MM.1S (cell line): ENCODE results near the gene ITGA2B.
"Not testable (repeated sequence)": the region's sequence is repeated elsewhere in the genome, so short reads cannot be mapped to it uniquely, and the experiment has no call there.

Experiments used
- DNase-seq: peaks from one replicate; pipeline ENCODE4 v3.0.0-alpha.2; 2015
- H2AFZ ChIP-seq: fragments of 300-600 bp; sonication (generic); 2 replicates; pipeline ENCODE4 v1.6.0; 2016; ENCODE audit warnings: antibody characterized with exemption, low read length
- H3F3A ChIP-seq: fragments of 300-600 bp; sonication (generic); 2 replicates; pipeline ENCODE4 v1.6.1; 2016; ENCODE audit warnings: mild to moderate bottlenecking, antibody characterized with exemption, low read length, moderate library complexity, mixed read lengths; ENCODE audit not compliant: insufficient read depth
- H3K27ac ChIP-seq: fragments of 300-600 bp; sonication (generic); 2 replicates; pipeline ENCODE4 v1.5.1; 2016; ENCODE audit warnings: mild to moderate bottlenecking, low read length
- H3K27me3 ChIP-seq: fragments of 300-600 bp; sonication (generic); replicated peaks from 2 replicates; pipeline ENCODE4 v1.6.0; 2016; ENCODE audit warnings: low read length; ENCODE audit not compliant: insufficient read depth
- H3K36me3 ChIP-seq: fragments of 300-600 bp; sonication (generic); replicated peaks from 2 replicates; pipeline ENCODE4 v1.6.1; 2016; ENCODE audit warnings: mild to moderate bottlenecking, low read length, mixed read lengths; ENCODE audit not compliant: insufficient read depth
- H3K4me1 ChIP-seq: fragments of 300-600 bp; sonication (generic); 2 replicates; pipeline ENCODE4 v1.6.1; 2016; ENCODE audit warnings: low read length, mixed read lengths
- H3K4me2 ChIP-seq: fragments of 300-600 bp; sonication (generic); 2 replicates; pipeline ENCODE4 v1.6.0; 2016; ENCODE audit warnings: low read depth, low read length
- H3K4me3 ChIP-seq: fragments of 300-600 bp; sonication (generic); 2 replicates; pipeline ENCODE4 v1.5.1; 2016; ENCODE audit warnings: low read length, mixed read lengths
- H3K79me2 ChIP-seq: fragments of 300-600 bp; sonication (generic); 2 replicates; pipeline ENCODE4 v1.6.1; 2016; ENCODE audit warnings: mixed run types, low read length, mixed read lengths
- H3K9ac ChIP-seq: fragments of 300-600 bp; sonication (generic); 2 replicates; pipeline ENCODE4 v1.6.1; 2016; ENCODE audit warnings: low read length, mixed read lengths
- H3K9me2 ChIP-seq: fragments of 300-600 bp; sonication (generic); replicated peaks from 2 replicates; pipeline ENCODE4 v1.6.1; 2016; ENCODE audit warnings: mild to moderate bottlenecking, low read length, mixed read lengths; ENCODE audit not compliant: insufficient read depth
- H3K9me3 ChIP-seq: fragments of 300-600 bp; sonication (generic); replicated peaks from 2 replicates; pipeline ENCODE4 v1.6.1; 2016; ENCODE audit warnings: mild to moderate bottlenecking, low read length, mixed read lengths; ENCODE audit not compliant: insufficient read depth
- H4K20me1 ChIP-seq: fragments of 300-600 bp; sonication (generic); 2 replicates; pipeline ENCODE4 v1.6.1; 2016; ENCODE audit warnings: mild to moderate bottlenecking, low read length, moderate library complexity, mixed read lengths; ENCODE audit not compliant: insufficient read depth
- EZH2 ChIP-seq: fragments of 300-600 bp; sonication (generic); optimal IDR thresholded peaks from 2 replicates; pipeline ENCODE3; 2017; ENCODE audit warnings: low read depth, mild to moderate bottlenecking, antibody characterized with exemption, low read length, mixed read lengths
- EZH2phosphoT487 ChIP-seq: fragments of 300-600 bp; sonication (generic); IDR thresholded peaks from 2 replicates; pipeline ENCODE4 v1.6.1; 2018; ENCODE audit warnings: antibody characterized with exemption, low read length
- TF ChIP-seq, protein P1 (sequence below): fragments of 300-600 bp; sonication (generic); IDR thresholded peaks from 2 replicates; pipeline ENCODE4 v1.5.1; 2016; ENCODE audit warnings: antibody characterized with exemption, low read length, mixed read lengths

The ITGA2B gene

DNA sequence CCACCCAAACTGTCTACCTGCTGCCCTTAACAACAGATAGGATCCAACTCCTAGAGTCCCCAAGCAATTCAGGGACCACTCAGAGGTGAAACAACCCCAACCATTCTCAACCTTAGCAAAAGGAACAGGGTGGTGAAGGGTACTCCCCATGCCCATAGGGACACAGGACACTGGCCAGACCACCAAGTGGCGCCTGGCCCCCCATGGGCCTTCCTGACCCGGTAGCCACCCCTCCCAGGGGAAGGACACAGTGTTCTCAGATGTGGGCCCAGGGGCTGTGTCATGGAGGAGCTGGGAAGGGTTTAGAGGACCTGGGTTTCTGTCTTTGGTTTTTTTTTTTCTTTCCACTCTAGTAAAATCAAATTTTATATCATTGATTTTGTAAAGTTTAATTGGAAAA, 55.1 kb downstream of the ITGA2B start:
- Histone ChIP-seq H3K9me3 (no peaks in the 10 kb centered on the region), H3K36me3 (no peaks in the 10 kb centered on the region), H3K9ac (no peak overlapping the region), H3K4me1 (peaks cover 4% of the 10 kb centered on the region; the same call in 1 of the 2 replicates), H3K27me3 (no peaks in the 10 kb centered on the region), H3K9me2 (no peaks in the 10 kb centered on the region), H2AFZ (no peak overlapping the region), H3F3A (no peaks in the 10 kb centered on the region), H3K4me3 (no peak overlapping the region), H3K4me2 (no peak overlapping the region), H3K27ac (no peak overlapping the region), H3K79me2 (no peaks in the 10 kb centered on the region), H4K20me1 (no peaks in the 10 kb centered on the region)
- TF ChIP-seq, protein P1, sequence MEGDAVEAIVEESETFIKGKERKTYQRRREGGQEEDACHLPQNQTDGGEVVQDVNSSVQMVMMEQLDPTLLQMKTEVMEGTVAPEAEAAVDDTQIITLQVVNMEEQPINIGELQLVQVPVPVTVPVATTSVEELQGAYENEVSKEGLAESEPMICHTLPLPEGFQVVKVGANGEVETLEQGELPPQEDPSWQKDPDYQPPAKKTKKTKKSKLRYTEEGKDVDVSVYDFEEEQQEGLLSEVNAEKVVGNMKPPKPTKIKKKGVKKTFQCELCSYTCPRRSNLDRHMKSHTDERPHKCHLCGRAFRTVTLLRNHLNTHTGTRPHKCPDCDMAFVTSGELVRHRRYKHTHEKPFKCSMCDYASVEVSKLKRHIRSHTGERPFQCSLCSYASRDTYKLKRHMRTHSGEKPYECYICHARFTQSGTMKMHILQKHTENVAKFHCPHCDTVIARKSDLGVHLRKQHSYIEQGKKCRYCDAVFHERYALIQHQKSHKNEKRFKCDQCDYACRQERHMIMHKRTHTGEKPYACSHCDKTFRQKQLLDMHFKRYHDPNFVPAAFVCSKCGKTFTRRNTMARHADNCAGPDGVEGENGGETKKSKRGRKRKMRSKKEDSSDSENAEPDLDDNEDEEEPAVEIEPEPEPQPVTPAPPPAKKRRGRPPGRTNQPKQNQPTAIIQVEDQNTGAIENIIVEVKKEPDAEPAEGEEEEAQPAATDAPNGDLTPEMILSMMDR, result no peak
- TF ChIP-seq EZH2phosphoT487 (no peak), EZH2 (no peak)
- no peak for DNase-seq

DNA sequence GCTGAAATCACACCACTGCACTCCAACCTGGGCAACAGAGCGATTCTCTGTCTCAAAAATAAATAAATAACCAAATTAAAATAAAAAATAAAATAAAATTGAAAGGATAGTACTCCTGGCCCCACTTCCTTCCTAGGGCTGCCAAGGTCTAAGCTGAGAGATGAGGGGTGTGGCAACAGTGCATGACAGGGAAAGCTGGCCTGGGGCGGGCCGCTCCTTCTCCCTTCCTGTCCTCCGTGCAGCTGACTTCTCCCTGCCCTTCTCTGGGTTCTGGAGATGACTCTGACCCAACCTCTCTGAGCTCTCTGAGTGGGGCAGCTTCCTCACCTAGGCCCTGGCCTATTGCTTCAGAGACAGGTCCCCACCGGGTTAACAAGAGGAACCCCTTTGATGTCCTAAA, 56.1 kb downstream of the ITGA2B start:
- Histone ChIP-seq H3K9ac (no peak overlapping the region), H3K36me3 (no peaks in the 10 kb centered on the region), H3K4me3 (no peak overlapping the region), H3K79me2 (no peaks in the 10 kb centered on the region), H4K20me1 (no peaks in the 10 kb centered on the region), H3K27ac (no peak overlapping the region), H2AFZ (no peak overlapping the region), H3K9me3 (no peaks in the 10 kb centered on the region), H3K27me3 (no peaks in the 10 kb centered on the region), H3F3A (peaks cover 3% of the 10 kb centered on the region; the same call in 1 of the 2 replicates), H3K4me1 (peaks cover 4% of the 10 kb centered on the region; the same call in 1 of the 2 replicates), H3K4me2 (no peak overlapping the region), H3K9me2 (no peaks in the 10 kb centered on the region)
- TF ChIP-seq EZH2, result no peak
- TF ChIP-seq, protein P1, result no peak
- TF ChIP-seq EZH2phosphoT487, result no peak
- DNase-seq, result no peak

DNA sequence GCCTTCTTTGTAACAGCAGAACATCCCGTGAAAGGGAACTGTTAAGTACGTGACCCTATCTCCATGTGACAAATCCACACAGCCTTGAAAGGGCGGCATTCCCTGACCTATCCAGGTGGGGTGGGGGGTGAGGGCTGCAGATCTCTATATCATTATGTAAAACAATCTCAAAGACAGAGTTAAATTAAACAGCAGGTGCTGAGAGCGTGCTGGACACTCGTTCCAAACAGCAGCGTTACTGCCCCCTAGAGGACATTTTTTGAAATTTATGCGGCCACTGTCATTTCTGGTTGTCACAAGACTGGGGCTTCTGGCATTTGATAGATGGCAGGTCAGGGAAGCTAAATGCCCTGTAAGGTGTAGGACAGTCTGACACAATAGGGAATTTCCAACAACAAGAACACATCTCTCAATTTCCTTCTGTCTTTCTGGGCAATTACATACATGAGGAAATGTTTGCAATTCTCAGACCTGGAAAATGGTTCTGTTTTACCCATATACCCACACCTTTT, 58.1 kb downstream of the ITGA2B start:
- H3K9me2 ChIP-seq, result no peaks in the 10 kb centered on the region
- no peaks in the 10 kb centered on the region for H3K9me3 ChIP-seq
- peak; percentile 90 for DNase-seq
- no peaks in the 10 kb centered on the region for H3K27me3 ChIP-seq
- H3K4me3 ChIP-seq, result no peak overlapping the region
- peak overlapping the region; percentile 88 for H2AFZ ChIP-seq
- H3K9ac ChIP-seq, result no peak overlapping the region
- H4K20me1 ChIP-seq, result no peaks in the 10 kb centered on the region
- H3K79me2 ChIP-seq, result no peaks in the 10 kb centered on the region
- H3K4me1 ChIP-seq, result peaks cover 4% of the 10 kb centered on the region; the same call in 1 of the 2 replicates
- H3K4me2 ChIP-seq, result peak overlapping the region; percentile 14; the same call in 1 of the 2 replicates
- H3F3A ChIP-seq, result peaks cover 6% of the 10 kb centered on the region; the same call in 1 of the 2 replicates
- no peak overlapping the region for H3K27ac ChIP-seq
- H3K36me3 ChIP-seq, result no peaks in the 10 kb centered on the region
- no peak for TF ChIP-seq EZH2phosphoT487
- no peak for TF ChIP-seq EZH2
- TF ChIP-seq, protein P1, result peak; percentile 87

DNA sequence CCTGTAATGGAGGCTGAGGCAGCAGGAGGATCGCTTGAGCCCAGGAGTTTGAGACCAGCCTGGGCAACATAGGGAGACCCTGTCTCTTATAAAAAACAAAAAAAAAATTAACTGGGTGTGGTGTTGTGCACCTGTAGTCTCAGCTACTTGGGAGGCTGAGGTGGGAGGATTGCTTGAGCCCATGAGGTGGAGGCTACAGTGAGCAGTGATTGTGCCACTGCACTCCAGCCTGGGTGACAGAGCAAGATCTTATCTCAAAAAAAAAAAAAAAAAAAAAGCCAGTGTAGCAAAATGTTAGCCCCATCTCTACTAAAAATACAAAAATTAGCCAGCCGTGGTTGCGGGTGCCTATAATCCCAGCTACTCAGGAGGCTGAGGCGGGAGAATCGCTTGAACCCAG, 59.2 kb downstream of the ITGA2B start:
- not testable (repeated sequence) for H3K9ac ChIP-seq, H3K27me3 ChIP-seq, H2AFZ ChIP-seq, H3K79me2 ChIP-seq, H3K4me2 ChIP-seq, H3K36me3 ChIP-seq, H3K27ac ChIP-seq, H3K4me3 ChIP-seq, H3K9me2 ChIP-seq, DNase-seq, H3K4me1 ChIP-seq, H3K9me3 ChIP-seq, H4K20me1 ChIP-seq
- peaks cover 16% of the 10 kb centered on the region for H3F3A ChIP-seq

DNA sequence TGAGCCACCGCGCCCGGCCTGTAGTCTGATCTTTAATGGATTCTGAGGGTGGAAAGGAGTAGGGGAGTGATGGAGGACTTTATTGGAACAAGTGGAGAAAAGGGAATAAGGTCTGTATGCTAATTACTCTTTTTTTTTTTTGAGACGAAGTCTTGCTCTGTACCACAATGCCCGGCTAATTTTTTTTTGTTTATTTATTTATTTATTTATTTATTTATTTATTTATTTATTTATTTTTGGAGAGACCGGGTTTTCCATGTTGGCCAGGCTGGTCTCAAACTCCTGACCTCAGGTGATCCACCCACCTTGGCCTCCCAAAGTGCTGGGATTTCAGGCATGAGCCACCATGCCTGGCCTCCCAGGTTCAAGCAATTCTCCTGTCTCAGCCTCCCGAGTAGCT, 59.9 kb downstream of the ITGA2B start:
- H3K9me2 ChIP-seq, H3K27ac ChIP-seq, DNase-seq, H3K27me3 ChIP-seq, H3K4me3 ChIP-seq, H3K36me3 ChIP-seq, H3K9me3 ChIP-seq, H3K4me2 ChIP-seq, H3K9ac ChIP-seq, H3K79me2 ChIP-seq, H3K4me1 ChIP-seq, H2AFZ ChIP-seq, H4K20me1 ChIP-seq: not testable (repeated sequence)
- H3F3A ChIP-seq, result peaks cover 21% of the 10 kb centered on the region
